ENCODE results near the gene EML2. TPM values are rescaled to one million over a fixed set of nuclear protein-coding genes. Genes with fewer than 3 reads are reported as not detected.
"Not testable (repeated sequence)": the region's sequence is repeated elsewhere in the genome, so short reads cannot be mapped to it uniquely, and the experiment has no call there.

Gene EML2
- total RNA-seq, 1 experiment from 2014 or later, result 28.9 TPM

GRCh38 chr19:45630463-45630862 is 8.7 kb downstream of the EML2 start:
- H2AFZ ChIP-seq (ENCODE audit: low read length), result no peak overlapping the region
- H3K36me3 ChIP-seq (ENCODE audit: low read depth, low read length), result no peaks in the 10 kb centered on the region
- POLR2A ChIA-PET (ENCODE audit: unreplicated experiment), result interaction anchor here (0.6 to 1.4 kb wide), 4 partner anchors 10 to 47 kb away, joined by 3 to 12 read pairs (median 6); no protein-coding TSS in a partner anchor
- TF ChIP-seq CTCF (conservative IDR thresholded peaks at IDR 0.05; ENCODE audit: low read depth, low read length), result no peak
- TF ChIP-seq EZH2 (IDR thresholded peaks at IDR 0.05; ENCODE audit: low read length, unreplicated experiment), result no peak
- no peak for TF ChIP-seq EZH2phosphoT487 (IDR thresholded peaks at IDR 0.05; ENCODE audit: borderline replicate concordance, low read length)
- H3K4me1 ChIP-seq (ENCODE audit: insufficient read depth, low read length), result peaks cover 14% of the 10 kb centered on the region
- no peaks in the 10 kb centered on the region for H3K27me3 ChIP-seq (ENCODE audit: low read length)
- H3K27ac ChIP-seq (ENCODE audit: low read length), result peak overlapping the region; percentile 97
- no peak overlapping the region for H3K4me3 ChIP-seq (ENCODE audit: low read length)
- H3K9ac ChIP-seq (ENCODE audit: low read length), result peak overlapping the region; percentile 51; the same call in 1 of the 2 replicates
- CTCF ChIA-PET, result interaction anchor here (0.6 to 1.1 kb wide), 3 partner anchors 11 to 72 kb away, joined by 3 to 8 read pairs (median 5); no protein-coding TSS in a partner anchor
- BruUV-seq (replicated peaks), result no TSS peak
- no peaks in the 10 kb centered on the region for H3K79me2 ChIP-seq (ENCODE audit: low read length)
- ATAC-seq (peak; percentile 84), DNase-seq (peak; percentile 89)
- no peaks in the 10 kb centered on the region for H3F3A ChIP-seq (ENCODE audit: low read length, unreplicated experiment)
- no peaks in the 10 kb centered on the region for H3K9me2 ChIP-seq (replicated peaks; ENCODE audit: low read length)
- H4K20me1 ChIP-seq (ENCODE audit: low read length), result no peaks in the 10 kb centered on the region
- H3K9me3 ChIP-seq (ENCODE audit: low read length), result no peaks in the 10 kb centered on the region
- H3K4me2 ChIP-seq (ENCODE audit: low read length), result no peak overlapping the region
- intact Hi-C loops (cut with micrococcal nuclease), result loop anchor here (1.0 kb wide), 1 partner anchor 14 kb away; no protein-coding TSS in a partner anchor

GRCh38 chr19:45629704-45630103 is 9.5 kb downstream of the EML2 start:
- peak overlapping the region; percentile 51; the same call in 1 of the 2 replicates for H3K9ac ChIP-seq (ENCODE audit: low read length)
- H3K4me3 ChIP-seq (ENCODE audit: low read length), result no peak overlapping the region
- BruUV-seq (replicated peaks), result no TSS peak
- DNase-seq (no peak), ATAC-seq (no peak)
- H3F3A ChIP-seq (ENCODE audit: low read length, unreplicated experiment), result no peaks in the 10 kb centered on the region
- H3K9me3 ChIP-seq (ENCODE audit: low read length), result no peaks in the 10 kb centered on the region
- H2AFZ ChIP-seq (ENCODE audit: low read length), result no peak overlapping the region
- H3K4me1 ChIP-seq (ENCODE audit: insufficient read depth, low read length), result peaks cover 14% of the 10 kb centered on the region
- H3K27ac ChIP-seq (ENCODE audit: low read length), result peak overlapping the region; percentile 97
- no peaks in the 10 kb centered on the region for H3K36me3 ChIP-seq (ENCODE audit: low read depth, low read length)
- H3K9me2 ChIP-seq (replicated peaks; ENCODE audit: low read length), result no peaks in the 10 kb centered on the region
- no peak overlapping the region for H3K4me2 ChIP-seq (ENCODE audit: low read length)
- ChIA-PET CTCF (no interaction called here), POLR2A (ENCODE audit: unreplicated experiment) (no interaction called here)
- TF ChIP-seq CTCF (conservative IDR thresholded peaks at IDR 0.05; ENCODE audit: low read depth, low read length) (no peak), EZH2 (IDR thresholded peaks at IDR 0.05; ENCODE audit: low read length, unreplicated experiment) (no peak), EZH2phosphoT487 (IDR thresholded peaks at IDR 0.05; ENCODE audit: borderline replicate concordance, low read length) (no peak)
- H3K79me2 ChIP-seq (ENCODE audit: low read length), result no peaks in the 10 kb centered on the region
- intact Hi-C loops (cut with micrococcal nuclease), result loop anchor here (1.0 kb wide), 1 partner anchor 13 kb away; no protein-coding TSS in a partner anchor
- no peaks in the 10 kb centered on the region for H3K27me3 ChIP-seq (ENCODE audit: low read length)
- no peaks in the 10 kb centered on the region for H4K20me1 ChIP-seq (ENCODE audit: low read length)

- POLR2A ChIA-PET (ENCODE audit: unreplicated experiment); H3K9ac ChIP-seq (ENCODE audit: low read length); H3K27me3 ChIP-seq (ENCODE audit: low read length); DNase-seq; H2AFZ ChIP-seq (ENCODE audit: low read length); H3K4me3 ChIP-seq (ENCODE audit: low read length); CTCF ChIA-PET; ATAC-seq; H3F3A ChIP-seq (ENCODE audit: low read length, unreplicated experiment); H4K20me1 ChIP-seq (ENCODE audit: low read length); H3K9me3 ChIP-seq (ENCODE audit: low read length); H3K27ac ChIP-seq (ENCODE audit: low read length); intact Hi-C loops (cut with micrococcal nuclease); H3K9me2 ChIP-seq (replicated peaks; ENCODE audit: low read length); H3K4me2 ChIP-seq (ENCODE audit: low read length); H3K79me2 ChIP-seq (ENCODE audit: low read length); BruUV-seq (replicated peaks); H3K36me3 ChIP-seq (ENCODE audit: low read depth, low read length): not testable (repeated sequence)
- H3K4me1 ChIP-seq (ENCODE audit: insufficient read depth, low read length), result peaks cover 14% of the 10 kb centered on the region
Observed at GRCh38 chr19:45628219-45628618, 11.0 kb downstream of the EML2 start.
